Panc1 (cell line): ENCODE results near the gene DCP2. TPM values are rescaled to one million over a fixed set of nuclear protein-coding genes. Genes with fewer than 3 reads are reported as not detected.

ENCODE experiments used
- ATAC-seq: fragments of 200-7000 bp; cut with Tn5 transposase; 2 replicates; pipeline ENCODE4 v1.9.1; 2020; ENCODE audit warnings: mild to moderate bottlenecking, moderate library complexity
- BruUV-seq: library from RNA; stranded (reverse); fragments of 400-500 nt; replicated peaks from 2 replicates; lab custom pipeline; 2021; lab: Mats Ljungman, UMichigan
- CTCF ChIA-PET: fragments of 300-600 bp; sonication (Branson Sonifier 250); formaldehyde crosslinking; loops from one replicate; lab custom pipeline; 2022; ENCODE audit warnings: antibody characterized with exemption; lab: Charles Lee
- POLR2A ChIA-PET: fragments of 300-600 bp; sonication (Branson Sonifier 250); formaldehyde crosslinking; loops from one replicate; lab custom pipeline; 2022; ENCODE audit warnings: antibody characterized with exemption; lab: Charles Lee
- DNase-seq: peaks from one replicate; pipeline ENCODE4 v3.0.0-alpha.2; 2010; ENCODE audit warnings: low read depth, low spot score
- H3K27ac ChIP-seq: 2 replicates; pipeline ENCODE4 v1.5.1; 2011; ENCODE audit warnings: mild to moderate bottlenecking, low read length, inconsistent platforms
- H3K27me3 ChIP-seq: fragments of 200-500 bp; sonication (Bioruptor generic); 2 replicates; pipeline ENCODE4 v1.6.0; 2014; ENCODE audit warnings: low read length, inconsistent platforms; ENCODE audit not compliant: control insufficient read depth, insufficient read depth
- H3K36me3 ChIP-seq: fragments of 200-500 bp; sonication (Bioruptor generic); 2 replicates; pipeline ENCODE4 v1.5.1; 2014; ENCODE audit warnings: inconsistent platforms, mild to moderate bottlenecking, low read length, moderate library complexity; ENCODE audit not compliant: control insufficient read depth, insufficient read depth
- H3K4me1 ChIP-seq: 2 replicates; pipeline ENCODE4 v1.5.1; 2011; ENCODE audit warnings: inconsistent platforms, mild to moderate bottlenecking, low read length, moderate library complexity; ENCODE audit not compliant: control insufficient read depth, insufficient read depth
- H3K4me3 ChIP-seq, 2 experiments: 2 replicates each; pipeline ENCODE4 v1.5.1; 2011 to 2012; ENCODE audit warnings: low read depth in 2 of 2, low read length in 2 of 2, mild to moderate bottlenecking in 2 of 2, inconsistent platforms in 1 of 2, moderate library complexity in 1 of 2
- H3K9me3 ChIP-seq: fragments of 200-500 bp; sonication (Bioruptor generic); 2 replicates; pipeline ENCODE4 v1.5.1; 2014; ENCODE audit warnings: low read depth, mild to moderate bottlenecking, inconsistent platforms, low read length, moderate library complexity; ENCODE audit not compliant: control insufficient read depth, insufficient read depth
- CTCF ChIP-seq: fragments of 450-650 bp; IDR thresholded peaks from 2 replicates; pipeline ENCODE4 v1.5.1; 2017; ENCODE audit warnings: mild to moderate bottlenecking
- POLR2AphosphoS5 ChIP-seq: IDR thresholded peaks from 2 replicates; pipeline ENCODE4 v1.6.1; 2012; ENCODE audit warnings: mild to moderate bottlenecking, low read depth, low read length, moderate library complexity
- REST ChIP-seq, 2 experiments: IDR thresholded peaks; 2 replicates each; pipeline ENCODE4 v1.6.1; 2011 to 2012; ENCODE audit warnings: low read depth in 2 of 2, control low read depth in 1 of 2, low read length in 1 of 2, mild to moderate bottlenecking in 1 of 2, moderate library complexity in 1 of 2; ENCODE audit not compliant: insufficient read depth in 1 of 2
- SIN3A ChIP-seq: IDR thresholded peaks from 2 replicates; pipeline ENCODE4 v1.6.1; 2012; ENCODE audit warnings: low read depth, mild to moderate bottlenecking, low read length, moderate library complexity, borderline replicate concordance; ENCODE audit not compliant: insufficient read depth
- TCF7L2 ChIP-seq: IDR thresholded peaks from 2 replicates; pipeline ENCODE4 v1.6.1; 2011; ENCODE audit warnings: mild to moderate bottlenecking, low read depth, low read length, inconsistent platforms
- in situ Hi-C: cut with HindIII; loops from 2 replicates; pipeline ENCODE4 v1.10.0; 2016; ENCODE audit warnings: low sequenced_read_pairs, low pct_unique_long_range_greater_than_20kb
- intact Hi-C: fragments of 100-400 bp; cut with micrococcal nuclease; formaldehyde crosslinking; loops from one replicate; pipeline ENCODE4 v1.10.0; 2022; ENCODE audit not compliant: unreplicated experiment
- total RNA-seq: library from RNA; stranded (reverse); gene quantifications from one replicate; pipeline ENCODE4 v1.2.1, GENCODE V29; 2021; ENCODE audit not compliant: unreplicated experiment

DCP2 gene
- total RNA-seq, 1 experiment from 2014 or later: 70.4 TPM

- no peak for ATAC-seq
- in situ Hi-C loops: no loop called here
- no peak for DNase-seq
- Histone ChIP-seq H3K27ac (peak overlapping the region; percentile 34; the same call in 1 of the 2 replicates), H3K27me3 (no peaks in the 10 kb centered on the region), H3K36me3 (no peaks in the 10 kb centered on the region), H3K4me3 (no peak overlapping the region), H3K9me3 (no peaks in the 10 kb centered on the region), H3K4me1 (peaks cover 38% of the 10 kb centered on the region)
- intact Hi-C loops: no loop called here
- ChIA-PET CTCF (interaction anchor here (0.7 kb wide), 1 partner anchor 982 kb away, joined by 4 read pairs; no protein-coding TSS in a partner anchor), POLR2A (no interaction called here)
- no TSS peak for BruUV-seq
- TF ChIP-seq TCF7L2 (no peak), REST (IDR thresholded peaks at IDR 0.05; ENCODE audit: insufficient read depth in 1 of 2, low read depth in 2 of 2, low read length in 1 of 2) (no peak), CTCF (no peak), POLR2AphosphoS5 (no peak), SIN3A (no peak)
Observed at GRCh38 chr5:112965733-112966306, 10.8 kb upstream of the DCP2 start.

GRCh38 chr5:112967520-112968083 is 9.0 kb upstream of the DCP2 start:
- Histone ChIP-seq H3K4me1 (peaks cover 28% of the 10 kb centered on the region), H3K9me3 (no peaks in the 10 kb centered on the region), H3K36me3 (no peaks in the 10 kb centered on the region), H3K27ac (peak overlapping the region; percentile 94), H3K4me3 (no peak overlapping the region), H3K27me3 (no peaks in the 10 kb centered on the region)
- TF ChIP-seq REST (IDR thresholded peaks at IDR 0.05; ENCODE audit: insufficient read depth in 1 of 2, low read depth in 2 of 2, low read length in 1 of 2): no peak
- no peak for TF ChIP-seq SIN3A
- no peak for TF ChIP-seq CTCF
- TF ChIP-seq POLR2AphosphoS5: no peak
- no peak for TF ChIP-seq TCF7L2
- POLR2A ChIA-PET: interaction anchor here (0.6 to 1.0 kb wide), 3 partner anchors 9 to 63 kb away, joined by 3 to 4 read pairs (median 3); partner anchors contain the start of gene DCP2
- CTCF ChIA-PET: no interaction called here
- in situ Hi-C loops (no loop called here), intact Hi-C loops (no loop called here)
- no peak for ATAC-seq
- DNase-seq: no peak
- BruUV-seq: no TSS peak
